Esophagus squamous epithelium (tissue), 5 donors: Measurements from ENCODE around the gene SNTB2. TPM values are rescaled to one million over a fixed set of nuclear protein-coding genes. Genes with fewer than 3 reads are reported as not detected.

Source experiments
- DNase-seq: peaks from one replicate; lab custom pipeline; 2025; lab: John Stamatoyannopoulos, UW
- H3K27ac ChIP-seq, 4 donors: fragments of 200-600 bp; sonication (generic); one replicate each; pipeline ENCODE4 v1.5.1; 2016 to 2019; ENCODE audit warnings: mild to moderate bottlenecking in 1 of 4
- H3K27me3 ChIP-seq, 4 donors: fragments of 200-600 bp; sonication (generic); 1 replicate in 3 of 4; 2 replicates in 1 of 4; pipeline versions ENCODE4 v1.5.1 to v1.6.0; 2017 to 2021; ENCODE audit warnings: antibody characterized with exemption in 1 of 4
- H3K36me3 ChIP-seq, 3 donors: fragments of 200-600 bp; sonication (generic); one replicate each; pipeline ENCODE4 v1.5.1; 2016 to 2019
- H3K4me1 ChIP-seq, 3 donors: fragments of 200-600 bp; sonication (generic); one replicate each; pipeline ENCODE4 v1.5.1; 2017 to 2019
- H3K4me3 ChIP-seq, 4 donors: fragments of 200-600 bp; sonication (generic); 1 replicate in 3 of 4; 2 replicates in 1 of 4; pipeline ENCODE4 v1.5.1; 2016 to 2019; ENCODE audit warnings: mild to moderate bottlenecking in 2 of 4, moderate library complexity in 1 of 4
- H3K9me3 ChIP-seq, 3 donors: fragments of 200-600 bp; sonication (generic); one replicate each; pipeline ENCODE4 v1.5.1; 2016 to 2019
- POLR2A ChIP-seq, 4 donors: fragments of 450-650 bp; IDR thresholded peaks; one replicate each; pipeline ENCODE4 v1.6.1; 2017; ENCODE audit warnings: antibody characterized with exemption in 4 of 4, mild to moderate bottlenecking in 4 of 4, moderate library complexity in 3 of 4
- WGBS, 2 donors: methylation state at CpG; one replicate each; pipeline ENCODE4 v1.1.5; 2018; 5-methylcytosine and 5-hydroxymethylcytosine counted together
- intact Hi-C: fragments of 100-400 bp; cut with DNase I; formaldehyde crosslinking; loops from one replicate; pipeline ENCODE4 v1.15.0; 2022
- total RNA-seq, 4 donors: library from RNA; depleted of rRNA; stranded (reverse); fragments of >200 nt; gene quantifications; one replicate each; pipeline ENCODE4 v1.1.0, GENCODE V29; 2016
- TF ChIP-seq, protein P1 (sequence below), 6 experiments: fragments of 450-650 bp in 4 of 6; fragments of 200-600 bp in 2 of 6; sonication (generic) in 2 of 6; IDR thresholded peaks; one replicate each; pipeline ENCODE4 v1.5.1; 2016 to 2019; ENCODE audit warnings: antibody characterized with exemption in 6 of 6, mild to moderate bottlenecking in 4 of 6, moderate library complexity in 4 of 6
- donor health status: DM: yes; HTN: yes; CAD: no.

The SNTB2 gene
- total RNA-seq, 4 donors from 2014 or later, result 25.5 to 49.6 (median 25.9) TPM

DNA sequence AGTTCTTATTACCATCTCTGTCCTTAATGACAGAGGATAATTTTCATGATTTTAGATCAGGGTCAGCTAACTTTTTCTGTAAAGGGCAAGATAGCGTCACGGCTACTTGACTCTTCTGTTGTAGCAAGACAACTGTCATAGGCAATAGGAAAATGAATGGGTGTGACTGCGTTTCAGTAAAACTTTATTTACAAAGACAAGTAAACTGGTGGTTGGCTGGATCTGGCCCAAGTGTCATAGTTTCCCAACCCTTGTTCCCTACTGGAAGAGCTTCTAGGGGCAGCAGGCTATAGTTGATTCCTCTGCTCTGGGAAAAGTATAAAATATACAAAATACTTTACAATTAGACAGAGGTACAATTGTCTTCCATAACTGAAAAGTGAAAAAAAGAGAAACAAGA is 73.5 kb downstream of the SNTB2 start:
- no peak for DNase-seq
- no peaks in the 10 kb centered on the region for H3K27me3 ChIP-seq
- no peak overlapping the region for H3K27ac ChIP-seq
- intact Hi-C loops, result no loop called here
- no peaks in the 10 kb centered on the region for H3K9me3 ChIP-seq
- TF ChIP-seq, protein P1, sequence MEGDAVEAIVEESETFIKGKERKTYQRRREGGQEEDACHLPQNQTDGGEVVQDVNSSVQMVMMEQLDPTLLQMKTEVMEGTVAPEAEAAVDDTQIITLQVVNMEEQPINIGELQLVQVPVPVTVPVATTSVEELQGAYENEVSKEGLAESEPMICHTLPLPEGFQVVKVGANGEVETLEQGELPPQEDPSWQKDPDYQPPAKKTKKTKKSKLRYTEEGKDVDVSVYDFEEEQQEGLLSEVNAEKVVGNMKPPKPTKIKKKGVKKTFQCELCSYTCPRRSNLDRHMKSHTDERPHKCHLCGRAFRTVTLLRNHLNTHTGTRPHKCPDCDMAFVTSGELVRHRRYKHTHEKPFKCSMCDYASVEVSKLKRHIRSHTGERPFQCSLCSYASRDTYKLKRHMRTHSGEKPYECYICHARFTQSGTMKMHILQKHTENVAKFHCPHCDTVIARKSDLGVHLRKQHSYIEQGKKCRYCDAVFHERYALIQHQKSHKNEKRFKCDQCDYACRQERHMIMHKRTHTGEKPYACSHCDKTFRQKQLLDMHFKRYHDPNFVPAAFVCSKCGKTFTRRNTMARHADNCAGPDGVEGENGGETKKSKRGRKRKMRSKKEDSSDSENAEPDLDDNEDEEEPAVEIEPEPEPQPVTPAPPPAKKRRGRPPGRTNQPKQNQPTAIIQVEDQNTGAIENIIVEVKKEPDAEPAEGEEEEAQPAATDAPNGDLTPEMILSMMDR (IDR thresholded peaks at IDR 0.05), result no peak
- TF ChIP-seq POLR2A (IDR thresholded peaks at IDR 0.05), result no peak
- H3K4me3 ChIP-seq, result no peak overlapping the region
- peaks cover 0 to 38% (median 0%) of the 10 kb centered on the region in 3 donors for H3K36me3 ChIP-seq
- H3K4me1 ChIP-seq, result peaks cover 0 to 24% (median 7%) of the 10 kb centered on the region in 3 donors
- WGBS, 2 donors, result 71 to 87% methylated on average over 2 to 3 of the region's 3 CpGs

DNA sequence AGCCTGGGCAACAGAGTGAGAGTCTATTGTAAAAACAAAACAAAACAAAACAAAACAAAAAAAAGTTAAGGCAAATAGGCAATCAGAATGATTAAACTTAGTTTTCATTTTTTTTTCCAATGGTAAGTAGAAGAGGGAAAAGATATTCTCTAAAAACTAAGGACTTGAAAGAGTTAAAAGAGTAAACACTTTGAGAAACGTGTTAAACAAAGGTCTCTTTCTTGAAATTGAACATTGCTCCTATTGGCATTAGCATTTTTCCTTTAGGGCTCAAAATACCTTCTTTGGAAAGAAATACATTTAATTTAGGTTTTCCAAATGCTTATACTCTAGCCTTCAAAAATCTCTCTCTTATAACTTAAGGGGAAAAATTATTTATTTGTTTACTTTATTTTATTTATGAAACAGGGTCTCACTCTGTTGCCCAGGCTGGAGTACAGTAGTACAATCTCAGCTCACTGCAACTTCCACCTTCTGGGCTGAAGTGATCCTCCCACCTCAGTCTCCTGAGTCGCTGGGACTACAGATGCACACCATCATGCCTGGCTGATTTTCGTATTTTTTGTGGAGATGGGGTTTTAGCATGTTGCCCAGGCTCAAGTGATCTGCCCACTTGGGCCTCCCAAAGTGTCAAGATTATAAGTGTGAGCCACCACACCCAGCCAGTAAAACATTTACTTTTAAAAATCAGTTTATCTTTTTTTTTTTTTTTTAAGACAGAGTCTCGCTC is 79.5 kb downstream of the SNTB2 start:
- no peaks in the 10 kb centered on the region for H3K4me1 ChIP-seq
- H3K27ac ChIP-seq, result no peak overlapping the region
- WGBS, 2 donors, result 64 to 66% methylated on average over 4 of the region's 4 CpGs
- H3K36me3 ChIP-seq, result peaks cover 0 to 57% (median 7%) of the 10 kb centered on the region in 3 donors
- no peaks in the 10 kb centered on the region for H3K27me3 ChIP-seq
- TF ChIP-seq, protein P1 (IDR thresholded peaks at IDR 0.05), result no peak
- TF ChIP-seq POLR2A (IDR thresholded peaks at IDR 0.05), result no peak
- intact Hi-C loops, result no loop called here
- DNase-seq, result no peak
- H3K4me3 ChIP-seq, result no peak overlapping the region
- no peaks in the 10 kb centered on the region for H3K9me3 ChIP-seq

DNA sequence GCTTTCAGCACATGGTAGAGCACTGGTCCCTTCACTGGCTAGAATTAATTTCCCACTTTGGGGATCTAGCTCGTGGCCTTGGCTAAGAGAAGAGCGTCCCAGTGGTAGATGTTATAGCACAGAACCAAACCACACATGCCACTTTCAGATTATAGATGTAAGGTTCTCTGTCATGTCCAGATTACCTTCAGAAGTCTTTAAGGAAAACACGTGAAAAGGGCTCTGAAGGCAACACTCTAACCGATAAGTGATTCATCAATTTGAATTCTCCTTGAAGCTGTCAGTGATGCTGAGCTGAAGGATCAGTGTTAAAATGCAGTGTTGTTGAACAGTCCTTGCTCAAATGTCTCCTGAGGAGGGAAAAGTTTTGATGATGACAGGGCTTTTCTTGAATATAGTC is 80.7 kb downstream of the SNTB2 start:
- TF ChIP-seq, protein P1 (IDR thresholded peaks at IDR 0.05), result no peak
- TF ChIP-seq POLR2A (IDR thresholded peaks at IDR 0.05), result no peak
- Histone ChIP-seq H3K4me1 (no peaks in the 10 kb centered on the region), H3K4me3 (no peak overlapping the region), H3K27me3 (no peaks in the 10 kb centered on the region), H3K9me3 (no peaks in the 10 kb centered on the region), H3K36me3 (peaks cover 0 to 61% (median 7%) of the 10 kb centered on the region in 3 donors), H3K27ac (no peak overlapping the region)
- DNase-seq, result no peak
- intact Hi-C loops, result no loop called here
- WGBS, 2 donors, result 77 to 92% methylated on average over 4 of the region's 4 CpGs

DNA sequence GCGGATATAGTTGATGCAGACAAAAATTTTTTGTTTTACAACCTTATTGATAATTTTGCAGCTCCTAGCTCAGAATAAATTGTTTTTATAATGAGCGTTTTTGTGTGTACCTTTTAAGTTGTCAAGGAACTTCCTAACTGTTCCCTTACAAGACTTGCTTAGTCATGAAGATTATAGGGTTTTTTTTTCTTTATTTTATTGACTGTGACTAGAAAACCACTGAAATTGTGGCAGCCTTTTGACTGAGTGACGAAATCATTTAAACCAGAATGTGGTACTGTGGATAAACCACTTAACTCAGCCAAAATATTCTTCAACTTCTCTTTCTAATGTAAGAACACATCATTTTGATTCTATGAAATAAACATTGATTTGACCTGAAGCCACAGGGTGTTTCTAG is 83.4 kb downstream of the SNTB2 start:
- H3K9me3 ChIP-seq, result no peaks in the 10 kb centered on the region
- intact Hi-C loops, result no loop called here
- 70 to 81% methylated on average over 3 of the region's 3 CpGs for WGBS, 2 donors

DNA sequence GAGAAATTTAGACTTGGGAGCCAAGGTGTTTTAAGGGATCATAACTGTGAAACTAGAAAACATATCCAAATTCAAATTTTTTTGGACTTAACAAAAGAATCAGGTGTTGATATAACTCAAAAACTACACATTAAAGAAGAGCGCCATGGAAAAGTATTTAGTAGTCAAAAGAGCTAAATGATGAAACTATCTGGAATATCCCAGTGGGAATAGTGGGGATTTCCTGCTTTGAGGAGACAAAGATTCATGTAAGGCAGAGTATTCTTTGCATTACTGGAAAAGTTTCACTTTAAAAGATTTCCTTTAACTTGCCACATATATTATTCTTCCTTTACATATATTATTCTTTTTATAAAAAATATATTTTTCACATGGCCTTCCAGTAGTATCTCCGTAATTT is 83.9 kb downstream of the SNTB2 start:
- H3K4me1 ChIP-seq, result peaks cover 0 to 17% (median 13%) of the 10 kb centered on the region in 3 donors
- WGBS, 2 donors, result 78 to 91% methylated on average over 2 of the region's 2 CpGs
- no peak overlapping the region for H3K4me3 ChIP-seq
- no peaks in the 10 kb centered on the region for H3K27me3 ChIP-seq
- no peak overlapping the region for H3K27ac ChIP-seq
- TF ChIP-seq POLR2A (IDR thresholded peaks at IDR 0.05), result no peak
- TF ChIP-seq, protein P1 (IDR thresholded peaks at IDR 0.05), result no peak
- peaks cover 0 to 62% (median 7%) of the 10 kb centered on the region in 3 donors for H3K36me3 ChIP-seq
- H3K9me3 ChIP-seq, result no peaks in the 10 kb centered on the region
- DNase-seq, result no peak
- intact Hi-C loops, result no loop called here

More for the DNA sequence above, 83.4 kb downstream of the SNTB2 start:
- no peak for DNase-seq
- no peaks in the 10 kb centered on the region for H3K27me3 ChIP-seq
- H3K4me1 ChIP-seq, result peaks cover 0 to 12% (median 9%) of the 10 kb centered on the region in 3 donors
- no peak for TF ChIP-seq POLR2A (IDR thresholded peaks at IDR 0.05)
- TF ChIP-seq, protein P1 (IDR thresholded peaks at IDR 0.05), result no peak
- H3K36me3 ChIP-seq, result peaks cover 0 to 64% (median 7%) of the 10 kb centered on the region in 3 donors
- H3K27ac ChIP-seq, result no peak overlapping the region
- H3K4me3 ChIP-seq, result no peak overlapping the region
